Breast epithelium (tissue), 4 donors: ENCODE results near the gene NOS1AP. TPM values are rescaled to one million over a fixed set of nuclear protein-coding genes. Genes with fewer than 3 reads are reported as not detected.
A peak's percentile ranks its signal among the peaks of the same experiment; 100 is the strongest.

Source experiments
- DNase-seq, 2 donors: peaks; one replicate each; pipeline ENCODE4 v3.0.0-alpha.2; 2019; ENCODE audit warnings: low spot score in 2 of 2
- H3K27ac ChIP-seq, 2 donors: fragments of 200-600 bp; sonication (generic) in 1 of 2; one replicate each; pipeline ENCODE4 v1.5.1; 2016 to 2019; ENCODE audit warnings: mild to moderate bottlenecking in 1 of 2
- H3K27me3 ChIP-seq, 2 donors: fragments of 200-600 bp; sonication (generic) in 1 of 2; one replicate each; pipeline versions ENCODE4 v1.5.1 to v1.6.0; 2017 to 2019; ENCODE audit warnings: control low read depth in 1 of 2, mild to moderate bottlenecking in 1 of 2
- H3K36me3 ChIP-seq: fragments of 200-600 bp; one replicate; pipeline ENCODE4 v1.5.1; 2019
- H3K4me1 ChIP-seq, 2 donors: fragments of 200-600 bp; sonication (generic); one replicate each; pipeline ENCODE4 v1.5.1; 2016 to 2019; ENCODE audit warnings: control low read depth in 1 of 2
- H3K4me3 ChIP-seq, 3 donors: fragments of 200-600 bp; sonication (generic); 1 replicate in 2 of 3; 2 replicates in 1 of 3; pipeline ENCODE4 v1.5.1; 2016 to 2019; ENCODE audit warnings: mild to moderate bottlenecking in 3 of 3, moderate library complexity in 2 of 3
- H3K9me3 ChIP-seq, 2 donors: fragments of 200-600 bp; sonication (generic) in 1 of 2; one replicate each; pipeline ENCODE4 v1.5.1; 2016 to 2019; ENCODE audit warnings: control low read depth in 1 of 2
- POLR2A ChIP-seq: fragments of 450-650 bp; IDR thresholded peaks from one replicate; pipeline ENCODE4 v1.6.1; 2016; ENCODE audit warnings: antibody characterized with exemption, mild to moderate bottlenecking, moderate library complexity
- POLR2AphosphoS5 ChIP-seq, 3 donors: sonication (generic); formaldehyde crosslinking; IDR thresholded peaks; one replicate each; pipeline ENCODE4 v1.6.1; 2017; ENCODE audit warnings: antibody characterized with exemption in 3 of 3
- intact Hi-C: fragments of 100-400 bp; cut with DNase I; formaldehyde crosslinking; loops from one replicate; pipeline ENCODE4 v1.15.1; 2023; ENCODE audit warnings: low total_unique reads
- total RNA-seq, 3 donors: library from RNA; depleted of rRNA; stranded (reverse); fragments of >200 nt; gene quantifications; one replicate each; pipeline ENCODE4 v1.1.0, GENCODE V29; 2016
- TF ChIP-seq, protein P1 (sequence below), 3 donors: fragments of 450-650 bp; IDR thresholded peaks; one replicate each; pipeline ENCODE4 v1.5.1; 2016 to 2017; ENCODE audit warnings: antibody characterized with exemption in 3 of 3, mild to moderate bottlenecking in 3 of 3, moderate library complexity in 3 of 3

The NOS1AP gene
- total RNA-seq, 3 donors from 2014 or later: 2.2 to 17.6 (median 11.8) TPM

DNA sequence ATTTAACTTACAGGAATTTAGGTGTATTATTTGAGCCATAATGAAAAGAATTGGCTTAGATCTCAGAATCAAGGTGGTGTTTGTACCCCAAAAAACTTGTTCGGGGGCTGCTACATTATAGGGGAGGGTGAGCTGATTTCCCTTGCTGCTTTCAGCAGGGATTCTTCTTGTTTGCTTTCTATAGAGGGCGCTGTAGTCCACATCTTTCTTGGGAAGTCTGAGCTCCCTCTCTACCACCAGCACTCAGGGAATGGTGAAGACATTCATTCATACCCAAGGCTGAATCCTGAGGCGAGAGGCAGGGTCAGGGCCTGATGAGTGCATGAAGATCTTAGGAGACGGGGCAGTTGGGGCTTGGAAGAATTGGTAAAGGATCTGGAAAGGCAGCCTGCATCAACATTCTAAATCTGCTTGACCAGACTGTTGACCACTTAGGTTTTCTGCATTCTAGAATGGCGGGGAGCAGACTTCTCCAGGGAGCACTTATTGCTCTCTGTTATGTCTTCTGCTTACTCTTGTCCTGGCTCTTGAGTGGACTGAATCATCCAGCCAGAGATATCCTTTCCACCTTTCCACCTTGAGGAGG, 288.3 kb downstream of the NOS1AP start:
- no peaks in the 10 kb centered on the region for H3K9me3 ChIP-seq
- H3K36me3 ChIP-seq: no peaks in the 10 kb centered on the region
- H3K4me1 ChIP-seq: no peaks in the 10 kb centered on the region
- H3K27me3 ChIP-seq: no peaks in the 10 kb centered on the region
- intact Hi-C loops: no loop called here
- H3K4me3 ChIP-seq: no peak overlapping the region
- TF ChIP-seq POLR2A: no peak
- TF ChIP-seq POLR2AphosphoS5 (IDR thresholded peaks at IDR 0.05): no peak
- TF ChIP-seq, protein P1, sequence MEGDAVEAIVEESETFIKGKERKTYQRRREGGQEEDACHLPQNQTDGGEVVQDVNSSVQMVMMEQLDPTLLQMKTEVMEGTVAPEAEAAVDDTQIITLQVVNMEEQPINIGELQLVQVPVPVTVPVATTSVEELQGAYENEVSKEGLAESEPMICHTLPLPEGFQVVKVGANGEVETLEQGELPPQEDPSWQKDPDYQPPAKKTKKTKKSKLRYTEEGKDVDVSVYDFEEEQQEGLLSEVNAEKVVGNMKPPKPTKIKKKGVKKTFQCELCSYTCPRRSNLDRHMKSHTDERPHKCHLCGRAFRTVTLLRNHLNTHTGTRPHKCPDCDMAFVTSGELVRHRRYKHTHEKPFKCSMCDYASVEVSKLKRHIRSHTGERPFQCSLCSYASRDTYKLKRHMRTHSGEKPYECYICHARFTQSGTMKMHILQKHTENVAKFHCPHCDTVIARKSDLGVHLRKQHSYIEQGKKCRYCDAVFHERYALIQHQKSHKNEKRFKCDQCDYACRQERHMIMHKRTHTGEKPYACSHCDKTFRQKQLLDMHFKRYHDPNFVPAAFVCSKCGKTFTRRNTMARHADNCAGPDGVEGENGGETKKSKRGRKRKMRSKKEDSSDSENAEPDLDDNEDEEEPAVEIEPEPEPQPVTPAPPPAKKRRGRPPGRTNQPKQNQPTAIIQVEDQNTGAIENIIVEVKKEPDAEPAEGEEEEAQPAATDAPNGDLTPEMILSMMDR (IDR thresholded peaks at IDR 0.05): peak in 1 of 3 donors; percentile 18
- no peak overlapping the region for H3K27ac ChIP-seq
- DNase-seq: no peak

DNA sequence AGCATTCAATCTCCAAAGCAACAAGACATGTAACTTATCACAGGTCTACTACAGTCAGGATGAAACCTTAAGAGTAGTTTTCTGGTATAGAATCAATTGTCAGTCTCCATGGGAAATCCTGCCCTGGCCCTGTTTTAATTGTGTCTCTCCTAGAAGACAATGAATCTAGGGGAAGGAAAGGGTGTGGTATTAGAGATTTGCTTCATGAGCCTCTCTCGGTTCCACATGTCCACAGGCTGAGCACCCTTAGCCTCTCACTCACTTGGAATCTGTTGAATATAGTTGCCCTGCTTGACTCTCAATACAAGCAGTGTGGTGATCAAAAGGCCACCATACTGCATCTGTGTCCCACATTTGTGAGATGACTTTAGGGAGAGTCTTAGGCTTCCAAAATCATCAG, 289.4 kb downstream of the NOS1AP start:
- intact Hi-C loops: no loop called here
- Histone ChIP-seq H3K4me1 (no peaks in the 10 kb centered on the region), H3K36me3 (no peaks in the 10 kb centered on the region), H3K27ac (no peak overlapping the region), H3K27me3 (no peaks in the 10 kb centered on the region), H3K9me3 (no peaks in the 10 kb centered on the region), H3K4me3 (no peak overlapping the region)
- no peak for DNase-seq
- TF ChIP-seq POLR2A (no peak), POLR2AphosphoS5 (IDR thresholded peaks at IDR 0.05) (no peak)
- TF ChIP-seq, protein P1 (IDR thresholded peaks at IDR 0.05): no peak

DNA sequence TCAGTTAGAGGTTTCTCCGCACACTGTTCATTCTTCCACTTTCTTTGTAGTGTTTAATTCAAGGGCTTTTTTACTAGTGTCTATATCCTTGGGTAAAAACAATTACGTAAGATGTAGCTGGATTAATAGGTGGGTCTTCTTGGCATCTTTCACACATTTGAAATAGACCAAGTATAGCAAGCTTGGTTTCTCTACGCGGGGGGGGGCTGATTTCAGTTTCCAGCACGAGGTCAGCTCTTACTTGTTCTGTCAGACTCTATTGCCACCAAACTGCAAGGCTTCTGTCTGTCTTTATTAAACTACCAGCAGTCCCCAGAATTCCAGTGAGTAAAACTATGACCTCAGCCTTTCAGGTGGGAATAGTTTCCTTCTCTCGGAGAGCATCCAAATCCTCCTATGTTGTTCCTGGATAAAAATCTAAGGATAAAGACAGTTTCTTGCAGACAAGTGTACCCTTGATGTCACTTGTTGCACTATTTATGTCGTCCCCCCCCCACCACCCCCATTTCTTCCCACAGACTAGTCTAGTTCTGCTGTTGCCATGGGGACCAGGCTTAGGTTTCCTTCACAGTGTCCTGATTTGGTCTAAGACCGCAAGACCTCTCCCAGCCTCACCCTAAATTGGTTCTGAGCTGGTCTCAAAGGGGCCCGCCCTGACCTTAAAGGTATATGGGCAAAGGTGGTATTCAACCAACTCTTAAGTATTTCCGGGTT, 290.2 kb downstream of the NOS1AP start:
- intact Hi-C loops: no loop called here
- no peaks in the 10 kb centered on the region for H3K9me3 ChIP-seq
- no peaks in the 10 kb centered on the region for H3K36me3 ChIP-seq
- no peak overlapping the region for H3K4me3 ChIP-seq
- no peaks in the 10 kb centered on the region for H3K4me1 ChIP-seq
- DNase-seq: no peak
- H3K27me3 ChIP-seq: no peaks in the 10 kb centered on the region
- no peak for TF ChIP-seq POLR2A
- TF ChIP-seq, protein P1 (IDR thresholded peaks at IDR 0.05): no peak
- TF ChIP-seq POLR2AphosphoS5 (IDR thresholded peaks at IDR 0.05): no peak
- no peak overlapping the region for H3K27ac ChIP-seq

DNA sequence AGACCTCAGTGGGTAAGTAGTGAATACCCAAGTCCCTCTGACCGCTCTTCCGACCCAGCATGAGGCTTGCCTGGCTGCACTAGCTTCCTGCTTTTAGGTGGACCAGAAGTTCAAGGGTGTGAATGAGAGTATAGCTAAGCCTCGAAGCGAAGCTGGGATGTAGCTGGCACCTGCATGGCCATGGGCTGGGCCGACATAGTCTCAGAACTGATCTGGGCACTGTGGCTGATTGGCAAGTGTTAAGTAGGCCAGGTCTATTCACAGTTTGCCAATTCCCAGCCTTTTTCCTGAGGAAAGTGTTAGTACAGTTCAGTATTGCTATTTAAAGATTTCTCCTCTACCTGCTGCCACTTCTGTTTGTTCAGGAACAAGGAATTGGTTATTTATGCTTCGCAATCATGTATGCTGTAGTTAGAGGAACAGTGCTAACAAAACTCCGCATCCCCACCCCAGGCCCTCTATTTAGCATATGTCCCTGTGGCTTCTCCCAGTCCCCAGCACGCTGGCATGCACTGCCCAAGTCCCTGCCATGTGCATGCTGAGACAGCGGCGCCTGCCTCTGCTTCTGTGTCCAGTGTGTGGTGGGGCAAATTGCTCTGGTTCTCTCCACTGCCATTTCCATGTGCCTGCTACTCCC, 290.9 kb downstream of the NOS1AP start:
- intact Hi-C loops: no loop called here
- no peak for DNase-seq
- Histone ChIP-seq H3K27me3 (no peaks in the 10 kb centered on the region), H3K4me3 (no peak overlapping the region), H3K9me3 (no peaks in the 10 kb centered on the region), H3K4me1 (no peaks in the 10 kb centered on the region), H3K36me3 (no peaks in the 10 kb centered on the region), H3K27ac (no peak overlapping the region)
- TF ChIP-seq, protein P1 (IDR thresholded peaks at IDR 0.05): no peak
- TF ChIP-seq POLR2AphosphoS5 (IDR thresholded peaks at IDR 0.05): no peak
- no peak for TF ChIP-seq POLR2A

DNA sequence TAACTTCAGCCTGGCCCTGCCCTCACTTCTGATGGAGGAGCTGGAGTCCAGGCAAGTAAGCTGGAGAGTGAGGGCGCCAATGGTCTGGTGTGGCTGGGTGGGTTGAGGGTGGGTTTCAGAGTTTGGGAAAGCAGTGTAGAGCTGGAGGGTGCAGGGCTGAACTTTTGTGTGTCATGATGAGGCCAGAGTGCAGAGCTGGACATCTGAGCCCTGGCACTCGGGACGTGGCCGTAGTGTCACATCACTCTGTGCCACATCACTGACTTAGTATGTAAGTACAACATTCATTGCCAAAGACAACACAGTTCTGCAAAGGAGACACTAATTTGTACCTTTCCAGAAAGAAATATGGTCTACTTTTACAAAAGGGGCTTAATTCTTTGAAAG, 291.4 kb downstream of the NOS1AP start:
- no peaks in the 10 kb centered on the region for H3K9me3 ChIP-seq
- DNase-seq: no peak
- intact Hi-C loops: no loop called here
- H3K4me3 ChIP-seq: no peak overlapping the region
- no peaks in the 10 kb centered on the region for H3K36me3 ChIP-seq
- TF ChIP-seq POLR2AphosphoS5 (IDR thresholded peaks at IDR 0.05): no peak
- H3K27me3 ChIP-seq: no peaks in the 10 kb centered on the region
- no peak overlapping the region for H3K27ac ChIP-seq
- H3K4me1 ChIP-seq: no peaks in the 10 kb centered on the region
